Stimulated activated CD4-positive, alpha-beta T cell treated with anti-CD3 and anti-CD28 coated beads, Interleukin-12 subunit alpha, Interleukin-12 subunit beta, amount 100 ng/mL, for 48 hours (primary cell): ENCODE results near the gene NEBL.

Source experiments
- DNase-seq, 3 donors: peaks; one replicate each; pipeline ENCODE4 v3.0.0-alpha.2; 2020; ENCODE audit warnings: low read depth in 2 of 3, low spot score in 1 of 3

NEBL gene

DNA sequence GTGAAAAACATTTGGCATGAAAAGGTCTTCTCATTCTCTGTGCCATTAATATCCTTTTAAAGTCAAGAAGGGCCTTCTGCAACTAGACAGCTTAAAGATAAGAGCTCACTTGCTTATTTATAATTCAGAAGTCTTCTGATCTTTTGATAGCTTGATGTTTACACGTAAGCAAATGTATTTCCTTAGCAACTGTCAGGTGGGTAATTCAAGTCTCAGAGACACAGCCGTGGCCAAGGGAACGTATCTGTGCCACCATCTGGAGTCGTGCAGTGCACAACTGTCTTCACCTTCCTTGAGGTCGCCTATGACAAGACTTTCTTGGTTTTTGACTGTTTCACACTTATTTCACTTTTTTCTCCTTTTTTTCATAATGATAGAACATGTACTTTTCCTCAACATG, 4.0 kb upstream of the NEBL start:
- no peak for DNase-seq

DNA sequence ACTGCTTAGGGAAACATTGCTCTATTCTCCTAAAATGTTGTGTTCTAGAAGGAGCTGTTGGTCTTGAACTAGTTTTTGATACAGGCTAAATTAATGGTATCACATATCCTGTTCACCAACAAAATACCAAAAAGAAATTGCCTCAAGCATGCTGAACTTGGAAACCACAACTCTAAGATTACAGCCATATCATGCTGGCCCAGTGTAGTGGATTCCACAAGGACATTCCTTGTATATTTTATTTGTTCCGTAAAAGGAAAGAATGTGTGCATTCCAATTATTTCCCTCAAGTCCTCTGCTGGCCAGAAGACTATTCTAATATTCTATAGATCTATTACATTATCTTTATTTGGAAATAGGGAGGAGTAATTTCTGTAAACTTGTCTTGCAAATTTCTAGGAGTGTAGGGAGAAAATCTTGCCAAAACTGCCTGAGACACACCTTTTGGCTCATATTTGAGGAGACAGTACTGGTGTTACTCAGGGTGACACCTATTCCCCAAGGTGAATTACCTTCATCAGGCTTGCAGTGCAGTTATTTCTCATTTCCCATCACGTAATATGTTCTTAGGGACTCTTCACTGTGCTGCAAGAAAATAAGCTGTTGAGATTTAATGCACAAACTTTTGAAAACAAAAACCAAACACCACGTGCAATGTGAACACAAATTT, 1.9 kb upstream of the NEBL start:
- DNase-seq: no peak

DNA sequence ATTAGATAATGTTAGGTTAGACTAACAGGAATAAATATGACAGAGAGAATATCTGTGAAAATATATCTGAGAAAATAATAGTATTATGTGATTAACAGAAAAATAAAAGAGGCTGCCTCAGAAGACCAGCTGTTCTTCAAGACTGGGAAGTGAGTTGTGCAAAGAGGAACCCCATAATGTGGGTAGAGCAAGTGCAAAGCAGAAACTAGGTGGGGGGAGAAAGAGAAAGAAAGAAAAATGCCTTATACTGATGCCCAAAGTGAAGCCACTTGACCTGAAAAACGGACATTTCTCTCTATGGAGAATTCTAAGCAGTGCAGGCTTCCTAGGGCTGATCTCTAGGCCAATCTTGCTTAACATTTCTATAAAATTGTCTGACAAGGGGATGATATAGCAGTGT, 3.8 kb downstream of the NEBL start:
- no peak for DNase-seq

DNA sequence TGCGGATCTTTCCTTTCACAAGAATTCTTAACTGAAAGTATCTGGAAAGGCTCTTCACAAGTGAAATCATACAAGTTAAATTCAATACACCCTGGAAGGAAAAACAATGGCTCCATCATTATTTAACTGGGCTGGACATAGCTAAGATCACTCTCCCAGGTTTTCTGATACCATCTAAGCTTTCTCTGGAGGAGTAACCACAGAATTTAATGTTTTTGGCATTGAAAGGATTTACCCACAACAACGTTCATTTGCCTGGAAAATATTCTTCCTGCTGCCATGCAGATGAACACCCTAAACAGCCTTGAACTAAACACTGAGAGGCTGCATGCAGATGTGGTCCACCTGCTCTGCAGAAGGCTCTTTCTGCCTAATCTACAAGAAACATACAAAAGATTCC, 4.3 kb downstream of the NEBL start:
- DNase-seq: no peak

DNA sequence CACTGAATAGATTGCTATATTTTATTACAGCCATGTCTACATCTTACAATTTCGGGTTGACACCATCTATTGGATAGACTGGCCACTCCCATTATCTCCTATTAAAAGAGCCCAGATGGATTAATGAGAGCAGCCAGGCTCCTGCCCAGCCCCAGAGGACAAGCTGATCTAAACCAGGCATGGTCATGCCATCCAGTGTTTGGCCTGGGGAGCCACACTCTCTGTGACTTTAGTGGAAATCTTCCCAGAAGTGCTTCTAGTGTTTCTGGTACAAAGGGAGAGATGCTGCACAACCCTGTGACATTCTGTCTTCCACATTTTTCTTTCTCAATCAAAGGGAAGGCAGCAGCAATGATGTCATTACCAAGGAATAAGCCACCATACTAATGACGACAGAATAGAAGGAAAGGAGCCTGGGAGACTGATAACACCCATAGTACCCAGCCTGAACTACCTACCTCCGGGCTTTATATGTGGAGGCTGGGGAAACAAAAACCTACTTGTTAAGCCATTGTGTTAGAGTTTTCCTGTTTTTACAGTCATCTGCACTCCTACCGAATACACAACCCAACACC, 5.0 kb downstream of the NEBL start:
- DNase-seq: no peak

DNA sequence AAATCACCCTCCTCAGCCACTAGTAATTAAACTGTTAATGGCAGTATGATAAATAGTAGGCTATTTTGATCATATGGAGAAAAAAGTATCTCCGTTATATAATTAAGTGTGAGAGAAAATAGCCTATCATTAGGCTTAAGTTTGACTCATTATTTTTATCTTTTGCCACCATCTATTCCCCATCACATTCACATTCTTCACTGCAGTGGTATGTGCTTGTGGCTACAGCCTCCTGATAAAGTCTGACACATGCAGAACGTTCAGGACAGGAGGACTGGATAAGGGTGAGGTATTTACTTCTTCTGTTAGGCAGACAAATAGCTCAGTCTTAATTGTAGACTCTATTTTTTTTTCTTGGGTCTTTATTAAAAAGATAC, 5.8 kb downstream of the NEBL start:
- DNase-seq: no peak

DNA sequence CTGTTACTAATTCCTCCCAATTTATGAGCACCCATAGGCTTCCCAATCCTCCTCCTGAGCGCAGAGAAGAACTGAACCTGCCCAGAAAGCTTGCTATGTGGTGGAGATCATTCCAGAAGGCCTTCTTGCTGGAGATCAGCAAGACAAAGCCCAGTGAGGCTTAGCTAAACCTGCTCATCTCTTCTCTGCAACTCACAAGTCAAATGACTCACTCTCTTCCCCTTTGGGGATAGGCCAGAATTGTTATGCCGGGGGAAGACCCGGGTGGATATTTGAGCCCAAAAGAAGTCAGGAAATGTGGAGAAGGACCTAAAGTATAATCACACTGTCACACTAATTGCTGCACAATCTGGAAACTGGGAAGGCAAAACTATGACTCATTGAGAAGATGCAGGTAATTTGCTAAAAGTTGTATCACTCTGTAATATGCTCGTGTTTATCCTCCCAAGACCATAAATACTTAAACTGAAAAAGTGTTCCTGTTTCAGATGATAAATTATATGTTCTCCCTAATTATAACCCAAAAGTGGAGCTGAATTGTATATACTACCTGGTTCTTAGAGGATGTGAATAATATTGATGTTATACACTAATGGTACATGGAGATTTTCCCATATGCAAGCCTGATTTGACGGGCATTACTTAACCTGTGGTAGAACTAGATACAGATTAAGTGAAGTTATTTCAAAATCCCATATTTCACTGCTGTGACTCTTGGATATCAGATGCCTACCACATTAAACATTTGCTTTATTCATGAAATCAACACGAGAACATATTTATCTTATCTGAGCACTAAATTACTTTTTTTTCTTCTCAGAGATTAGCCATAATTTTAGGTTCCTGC, 6.4 kb downstream of the NEBL start:
- no peak for DNase-seq

DNA sequence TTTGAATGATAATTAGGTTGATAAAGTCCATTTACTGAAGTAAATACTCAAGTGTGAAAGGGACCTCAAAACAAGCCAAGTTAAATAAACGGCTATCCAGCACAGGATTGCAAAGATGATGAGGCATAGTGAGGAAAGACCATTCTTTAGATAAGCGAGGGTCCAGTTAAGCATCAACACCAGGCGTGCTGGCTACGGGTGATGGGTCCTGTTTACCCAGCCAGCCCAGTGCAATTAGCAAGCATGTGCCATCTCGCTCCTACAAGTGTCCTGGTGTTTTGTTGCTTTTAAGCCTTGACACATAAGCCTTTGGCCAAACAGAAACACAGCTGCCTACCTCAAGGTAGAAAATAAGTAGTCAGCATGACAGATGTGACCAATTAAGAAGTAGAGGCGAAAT, 7.1 kb downstream of the NEBL start:
- DNase-seq: no peak

DNA sequence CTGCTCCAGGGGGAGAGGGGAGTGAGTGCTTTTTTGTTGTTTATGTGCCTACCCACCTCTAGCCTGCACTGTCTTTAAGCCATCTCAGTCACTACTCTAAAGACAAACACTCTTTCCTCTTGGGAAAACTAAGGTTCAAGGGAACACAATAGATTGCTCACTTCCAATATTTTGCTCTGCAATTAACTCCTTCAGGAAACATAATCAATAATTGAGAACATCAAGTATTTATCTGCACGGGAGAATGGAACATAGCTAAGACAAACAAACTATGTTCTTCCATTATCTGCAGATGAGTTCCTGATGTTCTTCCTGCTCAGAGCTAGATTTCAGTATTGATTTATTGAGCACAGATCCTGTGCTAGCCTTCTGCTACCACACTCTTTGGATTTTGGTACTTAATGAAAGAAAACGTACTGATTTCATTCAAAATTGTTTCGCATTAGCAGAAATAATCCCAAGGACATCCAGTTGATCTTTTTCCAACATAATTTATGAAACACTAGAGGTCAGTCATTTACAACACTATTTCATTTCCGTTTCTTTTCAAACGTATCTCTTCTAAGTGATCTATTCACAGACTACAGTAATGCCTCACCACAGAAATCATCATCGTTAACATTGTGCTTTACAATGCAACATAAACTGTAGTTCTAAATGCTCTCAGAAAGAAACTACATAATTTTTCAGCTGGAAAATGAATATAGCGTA, 8.3 kb downstream of the NEBL start:
- no peak for DNase-seq

DNA sequence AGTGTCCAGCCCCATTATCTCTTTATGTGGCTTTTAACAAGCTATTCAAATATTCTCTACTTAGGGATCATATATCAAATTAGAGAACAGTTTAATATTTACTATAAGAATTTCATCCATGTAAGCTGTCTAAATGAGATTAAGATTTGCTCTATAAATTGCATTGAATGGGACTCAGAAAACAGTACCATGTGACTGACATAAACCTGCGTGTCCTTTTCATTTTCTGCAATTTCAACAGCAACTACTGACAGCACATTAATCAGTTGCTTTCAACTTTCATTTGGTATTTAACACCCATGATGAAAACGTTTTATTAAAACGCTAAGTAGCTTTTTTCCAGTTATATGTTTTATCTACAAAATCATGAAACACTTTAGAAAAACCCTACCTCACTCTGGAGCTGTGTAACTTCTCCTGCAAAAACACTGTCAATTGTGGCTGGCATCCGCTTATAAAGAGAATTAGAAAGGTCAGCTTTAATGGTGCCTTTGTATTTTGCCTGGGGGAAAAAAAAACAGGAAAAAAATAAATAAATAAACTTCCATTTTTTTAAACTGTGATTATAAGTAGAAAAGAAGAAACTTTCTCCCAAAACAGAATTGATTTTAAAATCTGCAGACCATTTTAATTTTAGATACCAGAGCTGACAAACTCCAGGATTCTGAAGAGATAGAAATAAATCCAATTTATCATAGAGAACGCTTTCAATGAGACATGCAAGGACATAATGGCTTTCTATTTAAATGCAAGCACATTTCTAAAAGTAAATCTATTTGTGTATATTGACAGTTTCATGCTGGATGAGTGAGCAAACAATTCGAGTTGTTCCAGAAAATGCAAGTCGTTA, 9.2 kb downstream of the NEBL start:
- no peak for DNase-seq

DNA sequence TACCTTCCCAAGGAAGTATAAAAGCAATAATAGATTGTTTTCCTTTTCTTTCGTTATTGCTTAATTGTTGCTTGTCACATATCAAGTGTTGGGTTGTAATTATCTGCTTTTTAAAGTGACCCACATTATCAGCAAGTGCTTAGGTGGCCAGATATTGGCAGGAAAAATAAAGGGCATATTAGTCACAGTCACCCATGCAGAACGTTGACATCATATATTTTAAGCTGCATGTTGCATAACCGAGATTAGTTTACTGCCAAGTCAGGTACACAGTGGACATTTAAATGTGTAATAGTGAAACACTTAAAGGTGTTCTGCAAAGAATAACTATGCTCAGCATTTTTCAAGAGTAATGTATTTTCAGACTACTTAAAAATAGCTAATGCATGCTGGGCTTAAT, 11.4 kb downstream of the NEBL start:
- no peak for DNase-seq

DNA sequence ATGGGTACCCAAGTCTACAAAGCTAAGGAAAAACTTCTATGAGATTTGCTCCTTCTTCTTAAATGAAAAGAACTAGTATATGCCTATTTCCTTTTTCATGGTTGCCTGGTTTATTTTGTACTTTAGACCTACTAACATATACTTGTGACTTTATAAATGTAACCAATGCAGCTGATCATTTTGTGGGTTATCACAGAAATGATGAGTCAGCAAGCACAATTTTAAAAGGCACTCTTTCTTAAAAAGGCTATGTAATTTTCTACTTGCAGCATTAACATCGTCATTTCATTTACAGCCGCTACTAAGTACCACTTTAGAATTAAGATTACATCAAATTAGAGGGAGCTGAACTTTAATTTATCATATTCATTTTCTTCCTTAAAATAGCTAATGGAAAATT, 13.6 kb downstream of the NEBL start:
- DNase-seq: no peak

DNA sequence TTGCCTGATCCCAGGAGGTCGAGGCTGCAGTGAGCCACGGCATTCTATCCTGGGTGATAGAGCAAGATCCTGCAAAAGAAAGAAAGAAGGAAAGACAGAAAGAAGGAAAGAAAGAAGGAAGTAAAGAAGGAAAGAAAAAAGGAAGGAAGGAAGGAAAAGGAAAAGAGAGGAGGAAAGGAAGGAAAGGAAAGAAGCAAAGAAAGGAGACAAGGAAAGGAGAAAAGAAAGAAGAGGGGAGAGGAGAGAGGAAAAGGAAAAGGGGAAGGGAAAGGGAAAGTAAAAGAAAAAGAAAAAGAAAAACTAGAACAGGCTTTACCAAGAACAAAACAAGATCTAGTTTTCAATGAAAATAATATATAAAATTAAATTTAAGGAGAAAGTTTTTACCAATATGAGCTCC, 15.0 kb downstream of the NEBL start:
- no peak for DNase-seq

DNA sequence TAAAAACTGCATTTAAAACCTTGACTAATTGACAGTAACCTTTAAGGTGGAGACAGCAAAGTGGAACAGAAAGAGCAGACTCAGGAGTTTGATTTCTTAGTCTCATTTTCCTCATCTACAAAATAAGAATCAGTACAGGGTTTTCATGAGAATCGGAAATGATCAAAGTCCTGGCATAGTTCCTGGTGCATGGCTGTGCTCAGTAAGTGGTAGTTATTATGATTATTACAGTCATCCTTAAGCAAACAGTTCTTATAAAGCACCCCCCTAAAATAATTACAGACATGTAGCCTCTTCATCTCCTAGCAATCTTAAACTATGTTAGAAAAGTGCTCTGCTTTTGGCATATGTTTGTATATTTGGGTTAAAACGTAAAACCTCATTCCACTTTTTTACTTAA, 18.0 kb downstream of the NEBL start:
- DNase-seq: no peak

DNA sequence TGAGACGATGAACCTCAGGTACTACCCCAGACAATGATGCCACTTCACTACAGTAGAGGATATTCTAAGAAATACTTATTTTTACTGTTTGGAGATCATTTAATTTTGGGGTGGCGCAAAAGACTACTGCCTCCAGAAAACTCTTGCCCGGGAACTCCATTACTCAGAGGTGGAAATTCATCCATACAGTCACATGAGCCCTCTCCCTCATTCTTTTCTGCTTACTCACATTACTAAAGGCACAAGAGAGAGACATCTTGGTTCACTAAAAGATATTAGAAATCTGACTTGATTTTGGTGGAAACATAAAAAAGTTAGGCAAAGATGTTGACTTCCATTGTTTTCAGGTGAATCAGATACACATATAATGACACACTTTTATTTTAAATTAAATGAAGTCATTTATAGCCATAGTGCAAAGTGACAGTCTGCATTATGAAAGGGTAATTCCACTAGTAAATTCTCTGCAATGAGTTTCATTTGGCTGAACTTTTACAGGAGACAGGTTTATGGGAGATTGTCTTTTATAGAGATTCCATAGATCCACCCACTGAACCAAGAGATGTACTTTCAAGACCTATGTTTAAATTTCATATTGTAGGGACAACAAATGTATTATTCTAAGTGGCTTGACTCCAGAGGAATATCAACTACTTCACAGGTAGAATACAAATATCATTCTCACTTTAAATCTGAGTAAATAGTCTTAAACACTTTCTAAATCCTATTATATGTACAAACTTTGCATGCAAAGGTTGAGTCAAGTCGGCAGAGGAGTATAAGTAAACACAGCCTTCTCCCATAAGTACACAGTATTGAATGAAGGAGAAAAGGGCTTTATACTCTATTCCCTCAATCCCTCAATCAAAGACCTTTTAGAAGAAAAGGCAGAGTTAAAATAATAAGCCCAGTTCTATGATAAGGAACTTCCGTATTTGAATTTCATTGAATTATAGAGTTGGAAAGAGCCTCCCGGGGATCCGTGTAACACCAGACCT, 18.8 kb downstream of the NEBL start:
- no peak for DNase-seq

DNA sequence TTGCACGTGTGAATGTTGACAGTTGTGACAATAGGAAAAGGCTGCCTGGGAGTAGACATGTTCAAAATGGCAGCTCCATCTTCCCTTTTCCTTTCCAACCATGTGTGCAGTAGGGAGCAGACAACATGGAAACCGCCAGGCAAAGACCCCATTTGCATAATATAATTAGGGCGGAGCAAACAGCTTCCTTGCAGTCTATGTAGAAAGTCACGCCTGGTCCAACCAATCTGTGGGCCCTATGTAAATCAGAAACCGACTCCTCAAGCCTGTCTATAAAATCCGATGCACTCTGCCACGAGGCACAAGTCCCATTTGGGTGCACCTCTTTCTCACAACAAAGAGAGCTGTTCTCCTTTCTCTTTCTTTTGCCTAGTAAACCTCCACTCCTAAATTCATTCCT, 19.6 kb downstream of the NEBL start:
- DNase-seq: no peak

DNA sequence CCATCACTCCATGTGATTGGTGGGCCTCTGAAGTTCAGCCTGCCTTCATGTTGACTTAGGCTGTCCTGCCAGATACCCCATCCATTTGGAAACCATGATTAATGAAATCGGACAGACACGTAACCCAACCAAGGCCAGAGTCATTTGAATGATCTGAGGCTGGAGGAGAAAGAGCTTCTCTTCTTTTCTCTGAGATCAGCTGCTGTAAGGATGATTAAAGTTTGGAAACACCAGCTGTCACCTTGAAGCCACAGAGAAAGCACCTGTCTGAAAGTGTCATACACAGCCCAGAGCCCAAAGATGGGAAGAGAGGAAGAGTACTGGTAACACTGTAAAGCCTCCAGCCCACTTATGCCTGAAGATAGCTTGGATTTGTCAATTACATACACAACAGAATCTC, 22.9 kb downstream of the NEBL start:
- no peak for DNase-seq

DNA sequence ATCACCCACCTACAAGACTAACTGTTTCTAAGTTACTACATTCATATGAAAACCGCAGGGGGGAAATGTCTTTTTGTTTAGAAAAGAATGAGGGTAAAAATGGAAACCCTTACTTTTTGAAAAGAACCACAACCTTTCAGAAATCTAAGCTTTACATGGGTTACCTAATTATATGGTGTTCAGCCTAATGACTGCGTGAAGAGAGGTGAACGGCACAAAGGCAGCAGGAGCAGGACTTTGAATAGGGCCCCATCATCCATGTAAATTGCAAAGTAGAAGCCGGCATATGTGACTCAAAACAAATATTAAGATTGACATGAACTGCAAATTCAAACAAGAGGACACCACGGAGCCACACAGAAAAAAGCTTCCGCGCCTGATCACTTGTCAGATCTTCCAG, 25.1 kb downstream of the NEBL start:
- no peak for DNase-seq

DNA sequence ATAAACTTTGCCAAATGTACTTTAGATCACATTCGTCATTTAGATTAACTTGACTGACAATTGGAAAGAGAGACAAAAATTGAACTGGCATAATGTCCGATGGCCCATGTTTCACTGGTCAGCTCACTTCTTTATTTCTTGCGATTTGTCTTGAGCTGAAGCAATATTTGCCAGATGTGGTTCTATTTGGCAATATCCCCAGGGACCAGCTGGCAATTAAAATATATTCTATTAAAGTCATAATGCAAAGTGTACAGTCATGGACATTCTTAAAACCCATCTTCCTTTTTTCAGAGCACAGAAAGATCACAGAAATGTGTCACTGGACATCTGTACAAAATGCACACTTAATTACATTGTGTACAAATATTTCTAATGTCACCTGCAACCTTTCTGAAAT, 26.3 kb downstream of the NEBL start:
- DNase-seq: no peak

DNA sequence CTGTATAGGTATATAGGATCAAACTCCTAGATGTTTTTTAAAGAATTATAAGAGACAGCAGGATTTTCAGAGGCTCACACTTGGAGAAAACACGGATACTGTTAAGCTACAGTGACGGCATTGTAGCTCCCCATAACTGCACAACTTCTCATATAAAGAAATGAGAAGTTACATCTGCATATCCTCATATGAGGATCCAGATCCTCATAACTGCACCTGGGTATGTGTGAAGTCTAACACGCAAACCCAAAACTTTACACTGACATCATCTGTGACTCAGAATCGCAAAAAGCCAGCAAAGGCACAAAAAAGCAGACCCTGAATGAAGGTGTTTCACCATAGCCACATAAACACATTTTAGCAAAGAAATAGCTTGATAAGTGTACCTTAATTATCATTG, 34.1 kb downstream of the NEBL start:
- DNase-seq: no peak
